DOHH2 (cell line): ENCODE results near the gene MICAL2.

Experiments used
- CTCF ChIP-seq: fragments of 200-600 bp; sonication (generic); IDR thresholded peaks from one replicate; pipeline ENCODE4 v1.5.1; 2014; ENCODE audit warnings: antibody characterized with exemption, mild to moderate bottlenecking, low read depth, low read length; ENCODE audit not compliant: poor library complexity, severe bottlenecking
- EZH2phosphoT487 ChIP-seq: fragments of 200-600 bp; sonication (generic); IDR thresholded peaks from 2 replicates; pipeline ENCODE4 v1.6.1; 2017; ENCODE audit warnings: borderline replicate concordance, mild to moderate bottlenecking, antibody characterized with exemption, low read length, moderate library complexity, mixed read lengths

- TF ChIP-seq EZH2phosphoT487 (no peak), CTCF (no peak)
Measured at GRCh38 chr11:12160680-12161079, 50.3 kb downstream of the MICAL2 start.
